Measurements from ENCODE around the gene ERBB2.

Gene ERBB2

DNA sequence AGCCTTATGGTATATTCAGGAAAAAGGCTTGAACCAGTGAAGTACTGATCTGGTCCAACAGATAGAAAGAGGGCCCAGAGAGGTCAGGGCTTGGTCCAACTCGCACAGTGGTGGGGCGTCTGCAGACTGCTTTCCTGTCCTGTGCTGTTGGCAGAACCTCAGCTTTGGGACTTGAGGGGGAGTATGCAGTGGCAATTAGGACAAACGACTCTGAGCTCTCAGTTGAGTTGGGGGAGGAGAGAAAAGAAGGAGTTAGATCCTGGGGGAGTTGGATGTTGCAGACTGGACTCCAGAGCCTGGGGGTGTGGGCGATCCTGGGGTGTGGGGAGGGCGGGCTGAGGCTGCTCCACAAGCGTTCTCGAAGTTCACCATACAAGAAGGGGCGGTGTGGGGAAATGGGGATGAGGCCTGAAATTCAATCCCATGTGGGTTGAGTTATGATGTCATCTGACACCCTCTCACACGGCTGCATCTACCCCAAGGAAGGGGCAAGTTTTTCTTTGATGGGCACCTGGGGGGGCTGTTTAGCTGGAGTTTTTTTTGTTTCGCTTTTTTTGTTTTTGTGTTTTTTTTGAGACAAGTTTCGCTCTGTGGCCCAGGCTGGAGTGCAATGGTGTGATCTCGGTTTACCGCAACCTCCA lies 52.5 kb downstream of the ERBB2 start:
- Mint-ChIP-seq H3K27ac (peak overlapping the region; percentile 67 to 93 (median 88)), H3K36me3 (ENCODE audit: low read depth) (no peaks in the 10 kb centered on the region), H3K4me3 (peak overlapping the region; percentile 78 to 87 (median 83)), H3K27me3 (ENCODE audit: low read depth) (peaks cover 29% of the 10 kb centered on the region), H3K9me3 (no peaks in the 10 kb centered on the region), H3K4me1 (peaks cover 21% of the 10 kb centered on the region)
- TF ChIP-seq, protein P1, sequence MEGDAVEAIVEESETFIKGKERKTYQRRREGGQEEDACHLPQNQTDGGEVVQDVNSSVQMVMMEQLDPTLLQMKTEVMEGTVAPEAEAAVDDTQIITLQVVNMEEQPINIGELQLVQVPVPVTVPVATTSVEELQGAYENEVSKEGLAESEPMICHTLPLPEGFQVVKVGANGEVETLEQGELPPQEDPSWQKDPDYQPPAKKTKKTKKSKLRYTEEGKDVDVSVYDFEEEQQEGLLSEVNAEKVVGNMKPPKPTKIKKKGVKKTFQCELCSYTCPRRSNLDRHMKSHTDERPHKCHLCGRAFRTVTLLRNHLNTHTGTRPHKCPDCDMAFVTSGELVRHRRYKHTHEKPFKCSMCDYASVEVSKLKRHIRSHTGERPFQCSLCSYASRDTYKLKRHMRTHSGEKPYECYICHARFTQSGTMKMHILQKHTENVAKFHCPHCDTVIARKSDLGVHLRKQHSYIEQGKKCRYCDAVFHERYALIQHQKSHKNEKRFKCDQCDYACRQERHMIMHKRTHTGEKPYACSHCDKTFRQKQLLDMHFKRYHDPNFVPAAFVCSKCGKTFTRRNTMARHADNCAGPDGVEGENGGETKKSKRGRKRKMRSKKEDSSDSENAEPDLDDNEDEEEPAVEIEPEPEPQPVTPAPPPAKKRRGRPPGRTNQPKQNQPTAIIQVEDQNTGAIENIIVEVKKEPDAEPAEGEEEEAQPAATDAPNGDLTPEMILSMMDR (IDR thresholded peaks at IDR 0.05; ENCODE audit: unreplicated experiment in 3 of 3), result no peak

- H3K27me3 Mint-ChIP-seq (ENCODE audit: low read depth), result peaks cover 41% of the 10 kb centered on the region
- peak overlapping the region; percentile 66 to 88 (median 81) for H3K27ac Mint-ChIP-seq
- no peaks in the 10 kb centered on the region for H3K9me3 Mint-ChIP-seq
- no peaks in the 10 kb centered on the region for H3K36me3 Mint-ChIP-seq (ENCODE audit: low read depth)
- H3K4me3 Mint-ChIP-seq, result peak overlapping the region; percentile 72 to 75 (median 73)
- TF ChIP-seq, protein P1 (IDR thresholded peaks at IDR 0.05; ENCODE audit: unreplicated experiment in 3 of 3), result no peak
- peaks cover 21% of the 10 kb centered on the region for H3K4me1 Mint-ChIP-seq
Measured at GRCh38 chr17:39753514-39754160, 53.8 kb downstream of the ERBB2 start.

- Mint-ChIP-seq H3K27ac (peak overlapping the region in 2 of 3 experiments; percentile 33 to 67), H3K27me3 (ENCODE audit: low read depth) (peaks cover 44% of the 10 kb centered on the region), H3K4me3 (peak overlapping the region; percentile 41 to 54 (median 50)), H3K9me3 (no peaks in the 10 kb centered on the region), H3K4me1 (peaks cover 21% of the 10 kb centered on the region), H3K36me3 (ENCODE audit: low read depth) (no peaks in the 10 kb centered on the region)
- TF ChIP-seq, protein P1 (IDR thresholded peaks at IDR 0.05; ENCODE audit: unreplicated experiment in 3 of 3), result peak; percentile 99 to 100 (median 99)
Measured at GRCh38 chr17:39754161-39754957, 54.5 kb downstream of the ERBB2 start.

GRCh38 chr17:39754958-39755553 lies 55.2 kb downstream of the ERBB2 start:
- TF ChIP-seq, protein P1 (IDR thresholded peaks at IDR 0.05; ENCODE audit: unreplicated experiment in 3 of 3), result no peak
- no peaks in the 10 kb centered on the region for H3K9me3 Mint-ChIP-seq
- peaks cover 21% of the 10 kb centered on the region for H3K4me1 Mint-ChIP-seq
- peak overlapping the region; percentile 33 to 70 (median 67) for H3K27ac Mint-ChIP-seq
- no peaks in the 10 kb centered on the region for H3K36me3 Mint-ChIP-seq (ENCODE audit: low read depth)
- H3K27me3 Mint-ChIP-seq (ENCODE audit: low read depth), result peaks cover 44% of the 10 kb centered on the region
- peak overlapping the region; percentile 42 to 68 (median 52) for H3K4me3 Mint-ChIP-seq

DNA sequence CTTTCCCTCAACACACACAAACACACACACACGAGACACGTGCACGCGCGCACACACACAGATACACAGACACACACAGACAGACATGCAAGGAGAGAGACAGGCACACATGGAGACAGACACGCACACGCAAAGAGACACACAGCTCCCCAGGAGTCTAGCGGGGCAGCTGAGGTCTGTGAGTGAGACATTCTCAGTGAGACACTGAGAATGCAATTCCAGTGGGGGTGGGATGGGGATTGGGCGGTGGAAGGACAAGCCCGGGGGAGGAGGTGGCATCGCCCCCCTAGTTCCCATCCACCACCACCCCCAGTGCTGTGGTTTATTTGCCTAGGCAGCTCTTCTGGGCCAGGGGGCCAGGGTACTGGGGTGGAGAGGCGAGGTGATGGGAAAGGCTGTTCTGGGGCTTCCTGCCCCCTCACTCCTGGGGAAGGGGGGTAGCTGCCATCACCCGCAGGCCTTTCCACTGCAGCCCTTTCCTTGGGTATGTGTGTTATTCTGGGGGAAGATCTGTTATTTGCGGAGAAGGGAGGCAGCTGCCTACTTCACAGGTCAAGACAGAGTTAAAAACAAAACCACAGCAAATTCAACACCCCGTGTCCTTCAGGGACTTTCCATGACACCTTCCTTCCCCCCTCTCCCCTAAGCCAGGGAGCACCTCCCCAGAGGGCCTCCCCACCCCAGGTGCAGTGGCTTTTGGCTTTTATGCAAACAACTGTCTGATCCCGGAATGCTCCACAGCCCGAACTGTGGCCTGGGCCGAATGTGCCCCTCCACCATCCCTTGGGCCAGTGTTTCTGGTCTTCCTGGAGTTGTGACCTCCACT lies 55.9 kb downstream of the ERBB2 start:
- peak overlapping the region; percentile 50 to 70 (median 67) for H3K27ac Mint-ChIP-seq
- H3K36me3 Mint-ChIP-seq (ENCODE audit: low read depth), result no peaks in the 10 kb centered on the region
- TF ChIP-seq, protein P1 (IDR thresholded peaks at IDR 0.05; ENCODE audit: unreplicated experiment in 3 of 3), result no peak

More for the DNA sequence above, 55.9 kb downstream of the ERBB2 start:
- Mint-ChIP-seq H3K4me1 (peaks cover 21% of the 10 kb centered on the region), H3K9me3 (no peaks in the 10 kb centered on the region), H3K4me3 (peak overlapping the region; percentile 60 to 74 (median 68)), H3K27me3 (ENCODE audit: low read depth) (peaks cover 44% of the 10 kb centered on the region)
